ENCODE data around the gene MANSC4. TPM values are rescaled to one million over a fixed set of nuclear protein-coding genes. Genes with fewer than 3 reads are reported as not detected.

MANSC4 gene
- total RNA-seq, 1 donor from 2014 or later = 0.72 TPM

- Mint-ChIP-seq H3K27me3 (ENCODE audit: low read depth) (no peaks in the 10 kb centered on the region), H3K4me3 (no peak overlapping the region), H3K9me3 (no peaks in the 10 kb centered on the region), H3K36me3 (peaks cover 23% of the 10 kb centered on the region), H3K27ac (no peak overlapping the region), H3K4me1 (no peaks in the 10 kb centered on the region)
- TF ChIP-seq CTCF (IDR thresholded peaks at IDR 0.05; ENCODE audit: unreplicated experiment) = no peak
- no peak for DNase-seq (ENCODE audit: low spot score in 2 of 2, unreplicated experiment in 2 of 2)
These were observed 20.8 kb upstream of the MANSC4 start for GRCh38 chr12:27800819-27801218.

GRCh38 chr12:27797301-27798025 is 17.4 kb upstream of the MANSC4 start:
- Mint-ChIP-seq H3K27me3 (ENCODE audit: low read depth) (no peaks in the 10 kb centered on the region), H3K27ac (no peak overlapping the region), H3K4me1 (no peaks in the 10 kb centered on the region), H3K9me3 (no peaks in the 10 kb centered on the region), H3K4me3 (no peak overlapping the region), H3K36me3 (peaks cover 42% of the 10 kb centered on the region)
- TF ChIP-seq CTCF (IDR thresholded peaks at IDR 0.05; ENCODE audit: unreplicated experiment) = no peak
- DNase-seq (ENCODE audit: low spot score in 2 of 2, unreplicated experiment in 2 of 2) = no peak

DNA sequence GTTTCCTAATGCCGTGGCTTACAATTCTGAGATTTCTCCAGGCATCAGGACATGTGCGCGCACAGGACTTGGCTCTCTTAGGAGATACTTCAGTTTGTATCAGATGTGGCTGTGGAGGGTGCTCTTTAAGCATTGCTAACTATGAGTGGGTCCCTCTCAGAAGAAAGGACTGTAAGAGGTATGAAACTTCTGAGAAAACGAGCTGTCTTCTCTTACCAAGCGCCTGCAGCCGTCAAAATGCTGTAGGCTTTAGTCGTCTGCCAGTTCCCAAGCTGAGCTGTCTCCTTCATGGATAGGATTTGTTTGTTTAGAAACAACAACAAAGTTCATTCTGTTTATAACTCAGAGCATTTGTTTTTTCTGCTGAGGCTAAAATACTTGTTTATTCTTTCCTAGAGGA is 16.1 kb upstream of the MANSC4 start:
- Mint-ChIP-seq H3K4me3 (no peak overlapping the region), H3K36me3 (peaks cover 53% of the 10 kb centered on the region), H3K4me1 (no peaks in the 10 kb centered on the region), H3K9me3 (no peaks in the 10 kb centered on the region), H3K27ac (no peak overlapping the region), H3K27me3 (ENCODE audit: low read depth) (no peaks in the 10 kb centered on the region)
- no peak for DNase-seq (ENCODE audit: low spot score in 2 of 2, unreplicated experiment in 2 of 2)
- no peak for TF ChIP-seq CTCF (IDR thresholded peaks at IDR 0.05; ENCODE audit: unreplicated experiment)

GRCh38 chr12:27794818-27795584 is 15.0 kb upstream of the MANSC4 start:
- Mint-ChIP-seq H3K36me3 (peaks cover 53% of the 10 kb centered on the region), H3K4me1 (no peaks in the 10 kb centered on the region), H3K27me3 (ENCODE audit: low read depth) (no peaks in the 10 kb centered on the region), H3K9me3 (no peaks in the 10 kb centered on the region), H3K4me3 (no peak overlapping the region), H3K27ac (no peak overlapping the region)
- DNase-seq (ENCODE audit: low spot score in 2 of 2, unreplicated experiment in 2 of 2) = no peak
- no peak for TF ChIP-seq CTCF (IDR thresholded peaks at IDR 0.05; ENCODE audit: unreplicated experiment)

- Mint-ChIP-seq H3K36me3 (peaks cover 39% of the 10 kb centered on the region), H3K4me3 (no peak overlapping the region), H3K4me1 (no peaks in the 10 kb centered on the region), H3K9me3 (no peaks in the 10 kb centered on the region), H3K27ac (no peak overlapping the region), H3K27me3 (ENCODE audit: low read depth) (no peaks in the 10 kb centered on the region)
- DNase-seq (ENCODE audit: low spot score in 2 of 2, unreplicated experiment in 2 of 2) = no peak
- TF ChIP-seq CTCF (IDR thresholded peaks at IDR 0.05; ENCODE audit: unreplicated experiment) = no peak
These were observed 10.1 kb upstream of the MANSC4 start for GRCh38 chr12:27790179-27790578.

All from mesothelial cell of epicardium (in vitro differentiated cells).